Measurements from ENCODE around the gene GPC1.

The GPC1 gene

DNA sequence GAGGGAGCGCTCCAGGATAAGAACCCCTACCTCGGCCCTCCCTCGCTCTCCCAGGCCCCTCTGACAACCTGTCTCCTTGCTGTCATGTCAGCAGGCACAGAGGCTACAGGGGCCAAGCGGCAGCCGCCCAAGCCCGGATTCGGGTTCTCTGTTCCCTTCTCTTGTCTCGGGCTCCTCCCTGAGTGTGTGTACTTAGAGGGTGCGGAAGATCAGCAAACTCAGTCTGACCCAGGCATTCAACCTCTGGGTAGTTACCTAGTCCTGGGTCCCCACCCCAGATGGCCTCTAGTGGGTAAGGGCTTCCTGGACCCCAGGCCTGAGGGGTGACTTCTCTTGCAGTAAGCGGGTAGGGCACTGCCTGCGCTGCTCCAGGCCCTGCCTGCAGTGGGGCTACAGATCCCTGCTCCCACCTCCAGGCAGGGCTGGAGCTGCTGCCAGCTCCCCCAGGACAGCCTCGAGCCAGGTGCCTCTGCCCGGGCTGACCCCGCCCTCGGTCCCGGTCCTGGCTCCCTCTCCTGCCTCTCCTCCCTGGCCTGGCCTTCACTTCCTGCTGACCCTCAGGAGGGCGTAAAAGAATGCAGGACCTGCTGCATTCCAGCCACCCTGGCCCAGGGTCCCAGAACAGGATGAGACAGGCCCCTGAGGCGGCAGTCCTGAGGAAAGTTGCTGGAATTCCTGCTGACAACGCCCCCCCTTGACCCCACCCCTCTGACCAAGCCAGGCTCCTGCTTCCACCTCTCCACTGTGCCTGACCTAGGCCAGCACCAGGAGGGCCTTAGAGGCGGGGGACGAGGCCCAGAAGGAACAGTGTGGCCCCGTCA is 22.0 kb downstream of the GPC1 start:
- DNase-seq (ENCODE audit: low read depth) = no peak

DNA sequence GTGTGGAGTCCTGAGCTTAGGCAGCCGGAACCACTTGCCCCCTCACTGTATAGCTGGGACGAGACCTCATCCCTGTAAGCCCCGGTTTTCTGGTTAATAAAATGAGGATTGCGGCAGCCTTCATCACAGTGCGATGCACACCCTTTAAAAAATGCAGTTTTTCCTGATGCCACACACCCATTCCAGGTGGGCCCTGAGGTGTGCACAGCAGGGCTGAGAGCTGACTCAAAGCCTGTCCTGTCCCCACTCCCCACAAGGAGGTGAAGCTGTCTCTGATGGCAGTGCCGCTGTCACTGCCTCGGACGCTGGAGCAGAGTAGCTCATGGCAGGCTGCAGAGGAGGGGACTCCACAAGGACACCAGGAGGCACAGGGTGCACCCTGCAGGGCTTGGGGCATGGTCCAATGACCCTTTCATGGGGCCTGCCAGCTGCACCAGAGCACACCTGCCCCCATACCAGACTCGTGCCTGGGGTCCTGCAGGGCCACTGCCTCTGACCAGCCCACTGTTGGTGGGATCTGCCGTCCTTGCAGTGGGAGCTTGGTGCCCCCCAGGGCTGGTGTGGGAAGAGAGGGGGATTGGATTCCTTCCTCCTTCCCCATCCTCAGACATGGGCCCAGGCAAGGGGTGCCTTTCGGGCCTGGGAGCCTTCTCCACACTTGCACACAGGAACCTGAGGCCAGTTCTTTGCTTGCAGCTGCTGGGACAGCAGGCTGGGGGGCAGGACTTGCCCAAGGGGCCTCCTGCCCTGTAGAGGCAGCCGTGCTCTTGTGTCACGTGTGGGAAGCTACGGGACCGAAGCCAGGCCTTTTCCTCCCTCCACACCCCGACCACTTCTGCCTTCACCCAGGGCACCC is 22.8 kb downstream of the GPC1 start:
- DNase-seq (ENCODE audit: low read depth) = no peak

DNA sequence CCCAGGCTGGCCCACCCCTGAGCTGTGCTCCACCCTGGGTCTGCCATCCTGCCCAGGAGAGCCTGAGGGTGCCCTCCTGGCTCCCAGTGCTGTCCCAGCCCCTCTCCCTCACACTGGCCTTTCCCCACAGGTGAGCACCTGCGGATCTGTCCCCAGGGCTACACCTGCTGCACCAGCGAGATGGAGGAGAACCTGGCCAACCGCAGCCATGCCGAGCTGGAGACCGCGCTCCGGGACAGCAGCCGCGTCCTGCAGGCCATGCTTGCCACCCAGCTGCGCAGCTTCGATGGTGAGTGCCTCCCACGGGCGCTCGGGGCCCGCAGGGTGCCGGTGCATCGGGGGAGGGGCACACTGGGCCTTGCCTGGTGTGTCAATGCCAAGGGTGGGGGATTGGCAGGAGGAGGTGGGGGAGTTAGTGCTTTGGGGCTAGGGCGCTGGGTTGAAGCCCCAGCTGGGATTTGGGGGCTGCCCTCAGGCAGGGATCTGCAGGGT is 23.5 kb downstream of the GPC1 start:
- no peak for DNase-seq (ENCODE audit: low read depth)

DNA sequence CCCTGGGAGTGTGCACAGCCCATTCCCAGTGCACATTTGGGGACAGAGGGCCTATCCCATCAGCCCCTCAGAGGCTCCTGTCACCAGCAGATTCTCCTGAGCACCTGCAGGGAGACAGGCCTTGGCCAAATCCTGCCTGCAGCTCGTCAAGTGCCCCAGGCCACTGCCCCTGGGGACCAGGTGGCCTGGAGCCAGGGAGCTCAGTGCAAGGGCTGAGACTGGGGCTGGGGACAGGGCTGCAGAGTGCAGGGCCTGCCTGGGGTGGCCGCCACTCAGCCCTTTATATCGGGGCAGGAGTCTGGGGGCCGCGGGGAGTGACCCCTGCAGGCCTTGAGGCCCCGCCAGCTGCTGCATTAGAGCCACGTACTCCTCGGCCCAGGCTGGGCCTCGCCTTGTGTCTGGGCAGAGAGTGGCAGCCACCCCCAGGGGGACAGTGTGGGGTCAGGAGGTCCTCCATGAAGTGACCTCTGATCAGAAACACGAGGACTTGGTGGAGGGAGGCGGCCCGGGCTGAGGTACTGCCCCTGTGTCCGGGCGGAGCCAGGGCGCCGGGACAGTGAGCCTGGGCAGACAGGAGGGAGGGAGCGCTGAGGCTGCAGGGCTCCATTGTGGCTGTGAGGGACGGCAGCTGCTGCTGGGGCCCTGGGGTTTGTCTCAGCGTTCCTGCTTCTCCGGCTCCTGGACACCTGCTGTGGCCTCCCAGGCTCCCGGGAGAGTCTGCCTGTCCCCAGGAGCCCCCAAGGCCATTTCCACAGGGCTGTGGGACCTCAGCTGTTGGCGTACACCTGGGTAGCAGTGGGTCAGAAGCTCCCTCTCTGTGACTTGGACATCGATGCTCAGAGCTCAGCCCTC is 24.2 kb downstream of the GPC1 start:
- no peak for DNase-seq (ENCODE audit: low read depth)

DNA sequence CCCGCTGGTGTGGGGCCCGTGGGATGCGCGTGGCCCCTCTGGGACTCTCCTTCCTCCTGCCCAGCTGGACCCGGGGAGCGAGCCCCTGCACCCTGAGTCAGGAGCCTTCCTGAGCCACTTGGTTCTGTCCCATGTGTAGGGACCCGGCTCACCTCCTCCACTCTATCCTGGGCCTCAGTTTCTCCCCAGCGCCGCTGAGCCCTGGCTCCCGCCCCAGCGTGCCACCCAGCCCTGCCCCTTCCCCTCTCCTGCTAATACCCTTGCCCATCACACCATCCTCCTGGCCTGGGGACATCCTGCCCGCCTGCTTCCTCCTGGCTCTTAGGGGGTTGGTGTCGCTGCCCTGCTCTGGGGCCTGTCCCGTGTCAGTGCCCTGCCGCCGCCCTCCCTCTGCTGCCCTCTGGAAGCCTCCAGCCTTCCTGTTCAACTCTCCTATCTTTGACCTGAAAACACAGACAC is 24.8 kb downstream of the GPC1 start:
- no peak for DNase-seq (ENCODE audit: low read depth)

DNA sequence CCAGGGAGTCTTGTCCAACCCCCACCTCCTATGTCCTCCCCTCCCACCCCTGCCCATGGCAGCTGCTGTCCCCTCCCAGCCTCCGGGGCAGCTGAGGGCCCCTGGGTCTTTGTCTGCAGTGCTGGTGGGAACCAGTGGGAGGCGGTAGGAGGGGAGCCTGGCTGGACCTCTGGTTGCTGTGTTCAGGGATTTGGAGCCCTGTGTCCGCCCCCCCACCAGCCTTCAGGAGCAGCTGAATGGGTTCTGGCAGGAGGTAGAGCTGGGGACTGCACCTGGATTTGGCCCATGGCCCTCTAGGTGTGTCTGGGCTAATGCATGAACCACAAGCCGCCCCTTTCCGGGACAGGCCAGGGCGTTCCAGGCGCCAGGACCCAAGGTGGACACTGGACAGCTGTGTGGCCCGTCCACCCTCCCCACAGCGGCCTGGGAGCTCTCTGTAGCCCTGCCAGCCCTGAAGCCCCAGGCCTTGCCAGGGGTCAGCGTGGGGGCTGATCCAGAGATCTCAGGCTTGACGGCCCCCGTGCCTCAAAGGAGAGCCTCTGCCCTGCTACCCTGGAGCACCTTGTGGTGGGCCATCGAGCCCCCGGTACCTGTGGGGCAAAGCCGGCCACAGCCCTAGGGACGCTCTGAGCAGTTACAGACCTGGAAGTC is 25.4 kb downstream of the GPC1 start:
- no peak for DNase-seq (ENCODE audit: low read depth)

DNA sequence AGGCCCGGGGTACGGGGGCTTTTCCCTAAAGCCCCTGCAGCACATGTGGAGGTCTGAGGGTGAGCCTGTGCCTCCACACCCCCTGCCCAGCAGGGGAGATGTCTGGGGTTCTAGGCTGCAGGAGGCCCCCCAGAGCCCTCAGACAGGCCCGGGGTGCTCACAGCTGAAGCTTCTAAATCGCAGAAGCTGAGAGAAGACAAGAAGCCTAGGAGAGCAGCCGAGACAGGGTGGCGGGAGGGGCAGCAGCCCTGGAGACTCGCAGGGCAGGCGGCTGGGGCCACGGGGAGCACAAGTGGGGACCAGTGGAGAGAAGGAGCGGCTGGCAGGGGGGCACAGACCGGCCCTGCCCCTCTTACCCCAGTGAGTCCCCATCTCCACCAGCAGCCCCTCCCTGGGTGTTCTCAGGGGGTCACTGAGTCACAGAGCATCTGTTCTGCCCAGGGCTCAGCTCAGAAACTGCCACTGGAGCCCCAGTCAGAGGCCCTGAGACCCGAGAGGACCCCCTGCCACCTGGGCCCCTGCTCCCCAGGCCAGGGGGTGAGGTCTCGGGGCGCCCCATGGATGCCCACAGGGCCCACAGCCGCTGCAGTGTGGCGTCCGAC is 26.1 kb downstream of the GPC1 start:
- DNase-seq (ENCODE audit: low read depth) = no peak

DNA sequence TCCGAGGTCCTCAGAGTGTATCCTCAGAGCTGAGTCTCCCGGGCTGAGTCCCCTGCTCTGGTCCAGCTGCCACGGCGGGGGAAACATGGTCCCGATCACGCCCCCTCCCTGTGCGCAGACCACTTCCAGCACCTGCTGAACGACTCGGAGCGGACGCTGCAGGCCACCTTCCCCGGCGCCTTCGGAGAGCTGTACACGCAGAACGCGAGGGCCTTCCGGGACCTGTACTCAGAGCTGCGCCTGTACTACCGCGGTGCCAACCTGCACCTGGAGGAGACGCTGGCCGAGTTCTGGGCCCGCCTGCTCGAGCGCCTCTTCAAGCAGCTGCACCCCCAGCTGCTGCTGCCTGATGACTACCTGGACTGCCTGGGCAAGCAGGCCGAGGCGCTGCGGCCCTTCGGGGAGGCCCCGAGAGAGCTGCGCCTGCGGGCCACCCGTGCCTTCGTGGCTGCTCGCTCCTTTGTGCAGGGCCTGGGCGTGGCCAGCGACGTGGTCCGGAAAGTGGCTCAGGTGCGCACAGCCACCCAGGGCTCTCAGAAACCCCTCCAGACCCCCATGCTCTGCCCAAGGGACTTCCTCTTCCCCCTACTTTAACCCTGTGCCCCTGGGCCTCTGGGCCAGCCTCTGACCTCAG is 26.7 kb downstream of the GPC1 start:
- DNase-seq (ENCODE audit: low read depth) = no peak

DNA sequence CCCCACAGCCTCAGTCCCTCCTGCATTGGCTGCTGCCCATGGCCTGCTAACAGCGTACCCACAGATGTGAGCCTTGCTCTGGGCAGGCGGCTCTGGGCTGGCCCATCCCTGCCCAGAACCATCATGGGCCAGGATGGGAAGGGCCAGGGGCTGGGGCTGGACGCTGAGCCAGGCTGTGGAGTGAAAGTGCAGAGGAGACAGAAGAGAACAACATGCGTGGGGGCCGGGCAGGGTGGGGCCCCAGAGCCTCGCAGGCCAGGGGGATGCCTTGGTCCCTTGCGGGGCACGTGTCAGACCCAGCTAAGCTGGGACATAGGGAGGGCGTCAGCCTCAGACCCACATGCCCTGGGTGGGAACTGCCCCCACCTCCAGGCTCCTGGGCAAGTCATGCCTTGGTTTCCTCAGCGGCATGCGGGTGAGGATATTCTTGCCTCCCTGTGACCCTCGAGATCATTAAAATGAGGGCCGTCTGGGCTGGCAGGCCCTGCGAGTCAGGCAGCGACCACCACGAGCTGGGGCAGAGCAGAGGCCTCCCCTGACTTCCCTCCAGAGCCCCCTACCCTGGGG is 27.3 kb downstream of the GPC1 start:
- no peak for DNase-seq (ENCODE audit: low read depth)

DNA sequence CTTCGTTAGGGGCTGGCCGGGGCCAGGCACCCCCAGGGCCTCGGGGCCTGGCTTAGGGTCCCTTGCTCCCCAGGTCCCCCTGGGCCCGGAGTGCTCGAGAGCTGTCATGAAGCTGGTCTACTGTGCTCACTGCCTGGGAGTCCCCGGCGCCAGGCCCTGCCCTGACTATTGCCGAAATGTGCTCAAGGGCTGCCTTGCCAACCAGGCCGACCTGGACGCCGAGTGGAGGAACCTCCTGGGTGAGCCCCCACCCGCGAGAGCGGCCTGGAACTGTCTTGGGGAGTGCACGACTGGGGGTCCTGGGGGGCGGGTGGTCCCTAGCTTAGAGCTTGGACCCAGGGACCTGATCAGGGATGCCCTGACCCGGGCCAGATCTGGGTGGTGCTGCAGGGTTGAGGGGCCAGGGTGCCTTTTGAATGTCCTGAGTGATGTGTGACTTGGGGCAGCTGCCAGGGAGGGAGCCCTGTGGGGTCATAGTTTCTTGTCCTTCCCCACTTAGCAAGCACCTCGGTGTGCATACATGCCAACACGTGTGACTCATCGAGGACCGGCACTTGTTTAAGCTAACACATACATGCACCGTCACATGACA is 27.9 kb downstream of the GPC1 start:
- no peak for DNase-seq (ENCODE audit: low read depth)

DNA sequence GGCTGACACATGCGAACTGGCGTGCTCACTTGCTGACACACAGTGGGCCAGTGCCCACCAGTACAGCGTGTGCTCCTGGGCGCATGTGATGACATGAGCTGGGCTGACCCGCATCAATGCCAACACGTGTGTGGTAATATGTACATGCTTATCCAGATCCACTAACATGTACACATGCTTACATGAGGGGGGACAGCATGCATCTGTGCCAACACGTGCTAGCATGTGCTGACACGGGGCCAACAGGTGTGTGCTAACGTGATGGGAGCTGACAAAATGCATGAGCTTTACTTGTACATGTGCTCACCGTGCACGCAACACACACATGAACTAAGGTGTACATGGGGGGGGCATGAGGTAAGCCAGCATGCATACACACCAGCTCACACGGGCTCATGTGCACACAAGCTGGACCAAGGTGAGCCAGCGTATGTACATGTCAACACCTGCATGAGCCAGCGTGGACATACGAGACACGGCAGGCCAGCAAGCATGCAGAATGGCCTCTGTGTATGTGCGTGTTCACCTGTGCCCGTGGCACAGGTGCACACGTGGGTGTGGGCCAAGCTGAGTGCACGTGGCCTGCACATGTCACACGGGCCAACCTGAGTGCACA is 28.5 kb downstream of the GPC1 start:
- DNase-seq (ENCODE audit: low read depth) = no peak

DNA sequence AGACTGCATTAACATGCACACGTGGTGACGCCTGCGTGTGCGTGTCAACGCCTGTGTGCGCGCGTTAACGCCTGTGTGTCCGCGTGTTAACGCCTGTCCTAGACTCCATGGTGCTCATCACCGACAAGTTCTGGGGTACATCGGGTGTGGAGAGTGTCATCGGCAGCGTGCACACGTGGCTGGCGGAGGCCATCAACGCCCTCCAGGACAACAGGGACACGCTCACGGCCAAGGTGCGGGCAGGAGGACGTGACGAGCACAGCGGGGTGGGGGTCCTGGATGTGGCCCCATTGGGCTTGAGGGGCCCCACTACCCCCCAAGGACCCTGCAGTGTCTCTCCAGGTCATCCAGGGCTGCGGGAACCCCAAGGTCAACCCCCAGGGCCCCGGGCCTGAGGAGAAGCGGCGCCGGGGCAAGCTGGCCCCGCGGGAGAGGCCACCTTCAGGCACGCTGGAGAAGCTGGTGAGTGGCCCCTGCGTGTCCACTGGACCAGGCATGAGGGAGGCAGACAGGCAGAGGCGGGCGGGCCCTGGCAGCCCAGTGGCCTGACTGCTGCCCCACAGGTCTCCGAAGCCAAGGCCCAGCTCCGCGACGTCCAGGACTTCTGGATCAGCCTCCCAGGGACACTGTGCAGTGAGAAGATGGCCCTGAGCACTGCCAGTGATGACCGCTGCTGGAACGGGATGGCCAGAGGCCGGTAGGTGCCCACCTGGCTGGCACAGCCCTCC is 29.2 kb downstream of the GPC1 start:
- DNase-seq (ENCODE audit: low read depth) = no peak

DNA sequence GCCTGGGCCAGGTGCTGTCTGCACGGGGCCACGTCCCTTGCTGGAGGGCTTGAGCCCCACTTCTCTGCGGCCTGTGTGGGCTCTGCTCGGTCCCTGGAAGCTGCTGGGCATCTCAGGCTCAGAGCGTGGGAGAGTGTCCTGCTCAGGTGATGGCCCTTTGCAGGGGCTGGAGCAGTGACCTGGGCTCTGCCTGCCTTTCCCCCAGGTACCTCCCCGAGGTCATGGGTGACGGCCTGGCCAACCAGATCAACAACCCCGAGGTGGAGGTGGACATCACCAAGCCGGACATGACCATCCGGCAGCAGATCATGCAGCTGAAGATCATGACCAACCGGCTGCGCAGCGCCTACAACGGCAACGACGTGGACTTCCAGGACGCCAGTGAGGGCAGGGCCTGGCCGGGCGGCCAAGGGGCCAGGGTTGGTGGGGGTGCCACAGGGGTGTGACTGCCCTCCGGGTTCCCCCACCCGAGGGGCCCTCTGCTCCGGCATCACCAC is 29.9 kb downstream of the GPC1 start:
- no peak for DNase-seq (ENCODE audit: low read depth)

DNA sequence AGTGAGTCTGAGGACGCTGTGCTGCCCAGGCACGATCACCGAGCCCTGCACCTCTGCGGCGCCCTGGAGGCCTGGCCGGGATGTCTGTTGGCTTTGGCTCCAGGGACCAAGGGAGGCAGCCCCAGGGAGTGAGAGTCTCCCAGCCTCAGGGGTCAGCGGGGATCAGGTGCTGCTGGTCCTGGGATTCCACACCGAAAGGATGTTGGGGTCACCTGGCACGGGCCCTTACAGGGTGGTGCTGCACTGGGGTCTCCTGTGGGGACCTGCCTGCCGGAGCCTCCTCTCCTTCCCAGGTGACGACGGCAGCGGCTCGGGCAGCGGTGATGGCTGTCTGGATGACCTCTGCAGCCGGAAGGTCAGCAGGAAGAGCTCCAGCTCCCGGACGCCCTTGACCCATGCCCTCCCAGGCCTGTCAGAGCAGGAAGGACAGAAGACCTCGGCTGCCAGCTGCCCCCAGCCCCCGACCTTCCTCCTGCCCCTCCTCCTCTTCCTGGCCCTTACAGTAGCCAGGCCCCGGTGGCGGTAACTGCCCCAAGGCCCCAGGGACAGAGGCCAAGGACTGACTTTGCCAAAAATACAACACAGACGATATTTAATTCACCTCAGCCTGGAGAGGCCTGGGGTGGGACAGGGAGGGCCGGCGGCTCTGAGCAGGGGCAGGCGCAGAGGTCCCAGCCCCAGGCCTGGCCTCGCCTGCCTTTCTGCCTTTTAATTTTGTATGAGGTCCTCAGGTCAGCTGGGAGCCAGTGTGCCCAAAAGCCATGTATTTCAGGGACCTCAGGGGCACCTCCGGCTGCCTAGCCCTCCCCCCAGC is 30.5 kb downstream of the GPC1 start:
- no peak for DNase-seq (ENCODE audit: low read depth)

DNA sequence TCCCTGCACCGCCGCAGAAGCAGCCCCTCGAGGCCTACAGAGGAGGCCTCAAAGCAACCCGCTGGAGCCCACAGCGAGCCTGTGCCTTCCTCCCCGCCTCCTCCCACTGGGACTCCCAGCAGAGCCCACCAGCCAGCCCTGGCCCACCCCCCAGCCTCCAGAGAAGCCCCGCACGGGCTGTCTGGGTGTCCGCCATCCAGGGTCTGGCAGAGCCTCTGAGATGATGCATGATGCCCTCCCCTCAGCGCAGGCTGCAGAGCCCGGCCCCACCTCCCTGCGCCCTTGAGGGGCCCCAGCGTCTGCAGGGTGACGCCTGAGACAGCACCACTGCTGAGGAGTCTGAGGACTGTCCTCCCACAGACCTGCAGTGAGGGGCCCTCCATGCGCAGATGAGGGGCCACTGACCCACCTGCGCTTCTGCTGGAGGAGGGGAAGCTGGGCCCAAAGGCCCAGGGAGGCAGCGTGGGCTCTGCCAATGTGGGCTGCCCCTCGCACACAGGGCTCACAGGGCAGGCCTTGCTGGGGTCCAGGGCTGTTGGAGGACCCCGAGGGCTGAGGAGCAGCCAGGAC is 31.2 kb downstream of the GPC1 start:
- no peak for DNase-seq (ENCODE audit: low read depth)

DNA sequence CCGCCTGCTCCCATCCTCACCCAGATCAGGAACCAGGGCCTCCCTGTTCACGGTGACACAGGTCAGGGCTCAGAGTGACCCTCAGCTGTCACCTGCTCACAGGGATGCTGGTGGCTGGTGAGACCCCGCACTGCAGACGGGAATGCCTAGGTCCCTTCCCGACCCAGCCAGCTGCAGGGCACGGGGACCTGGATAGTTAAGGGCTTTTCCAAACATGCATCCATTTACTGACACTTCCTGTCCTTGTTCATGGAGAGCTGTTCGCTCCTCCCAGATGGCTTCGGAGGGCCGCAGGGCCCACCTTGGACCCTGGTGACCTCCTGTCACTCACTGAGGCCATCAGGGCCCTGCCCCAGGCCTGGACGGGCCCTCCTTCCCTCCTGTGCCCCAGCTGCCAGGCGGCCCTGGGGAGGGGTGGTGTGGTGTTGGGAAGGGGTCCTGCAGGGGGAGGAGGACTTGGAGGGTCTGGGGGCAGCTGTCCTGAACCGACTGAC is 31.7 kb downstream of the GPC1 start:
- DNase-seq (ENCODE audit: low read depth) = no peak

DNA sequence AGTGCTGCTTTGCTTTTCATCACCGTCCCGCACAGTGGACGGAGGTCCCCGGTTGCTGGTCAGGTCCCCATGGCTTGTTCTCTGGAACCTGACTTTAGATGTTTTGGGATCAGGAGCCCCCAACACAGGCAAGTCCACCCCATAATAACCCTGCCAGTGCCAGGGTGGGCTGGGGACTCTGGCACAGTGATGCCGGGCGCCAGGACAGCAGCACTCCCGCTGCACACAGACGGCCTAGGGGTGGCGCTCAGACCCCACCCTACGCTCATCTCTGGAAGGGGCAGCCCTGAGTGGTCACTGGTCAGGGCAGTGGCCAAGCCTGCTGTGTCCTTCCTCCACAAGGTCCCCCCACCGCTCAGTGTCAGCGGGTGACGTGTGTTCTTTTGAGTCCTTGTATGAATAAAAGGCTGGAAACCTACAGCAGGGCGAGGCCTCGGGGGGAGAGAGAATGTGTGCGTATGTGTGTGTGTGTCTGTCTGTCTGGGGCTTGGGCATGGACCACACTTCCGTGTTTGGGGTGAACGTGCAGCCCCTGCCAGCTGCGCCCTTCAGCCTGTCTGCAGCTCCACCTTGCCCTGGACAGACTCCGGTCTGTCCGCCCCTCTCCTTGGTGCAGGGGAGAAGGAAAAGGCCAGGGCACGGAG is 32.3 kb downstream of the GPC1 start:
- DNase-seq (ENCODE audit: low read depth) = no peak
